Thyroid gland (tissue), 4 donors: Measurements from ENCODE around the gene FASN.

ENCODE experiments used
- POLR2A ChIP-seq, 2 donors: fragments of 450-650 bp; IDR thresholded peaks; one replicate each; pipeline ENCODE4 v1.6.1; 2017; ENCODE audit warnings: antibody characterized with exemption in 2 of 2, mild to moderate bottlenecking in 2 of 2, moderate library complexity in 1 of 2
- TF ChIP-seq, protein P1 (sequence below), 6 experiments: fragments of 200-600 bp in 3 of 6; fragments of 450-650 bp in 3 of 6; sonication (generic) in 3 of 6; IDR thresholded peaks; one replicate each; pipeline ENCODE4 v1.5.1; 2016 to 2019; ENCODE audit warnings: antibody characterized with exemption in 6 of 6, mild to moderate bottlenecking in 2 of 6, inconsistent platforms in 1 of 6, moderate library complexity in 1 of 6

DNA sequence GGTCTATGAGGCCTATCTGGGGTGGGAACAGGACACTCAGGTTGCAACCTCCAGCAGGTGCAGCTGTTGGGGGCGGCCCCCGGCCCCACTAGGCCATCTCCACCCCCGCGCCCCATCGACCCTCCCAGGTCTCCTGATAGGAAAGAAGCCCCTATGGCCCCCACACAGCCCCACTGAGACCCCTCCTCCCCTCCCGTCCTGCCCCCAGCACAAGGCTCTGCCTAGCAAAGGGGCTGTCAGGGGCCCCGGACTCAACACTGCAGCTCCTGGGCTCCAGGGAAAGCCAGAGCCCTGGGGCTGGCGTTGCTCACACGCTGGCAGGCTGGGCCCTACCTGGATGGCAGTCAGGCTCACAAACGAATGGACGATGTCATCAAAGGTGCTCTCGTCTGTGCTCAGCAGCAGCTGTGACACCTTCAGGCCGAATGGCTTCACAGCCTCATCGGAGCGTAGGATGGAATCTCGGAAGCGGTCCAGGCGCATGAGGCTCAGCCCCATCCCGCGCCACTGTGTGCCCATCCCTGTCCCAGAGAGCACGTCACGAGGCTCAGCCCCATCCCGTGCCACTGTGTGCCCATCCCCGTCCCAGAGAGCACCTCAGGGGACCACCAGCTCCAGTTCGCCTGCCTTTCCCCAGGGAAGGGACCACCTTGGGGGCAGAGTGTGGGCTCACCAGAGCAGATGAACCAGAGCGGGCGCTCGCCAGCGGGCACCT lies 7.3 kb downstream of the FASN start:
- TF ChIP-seq, protein P1, sequence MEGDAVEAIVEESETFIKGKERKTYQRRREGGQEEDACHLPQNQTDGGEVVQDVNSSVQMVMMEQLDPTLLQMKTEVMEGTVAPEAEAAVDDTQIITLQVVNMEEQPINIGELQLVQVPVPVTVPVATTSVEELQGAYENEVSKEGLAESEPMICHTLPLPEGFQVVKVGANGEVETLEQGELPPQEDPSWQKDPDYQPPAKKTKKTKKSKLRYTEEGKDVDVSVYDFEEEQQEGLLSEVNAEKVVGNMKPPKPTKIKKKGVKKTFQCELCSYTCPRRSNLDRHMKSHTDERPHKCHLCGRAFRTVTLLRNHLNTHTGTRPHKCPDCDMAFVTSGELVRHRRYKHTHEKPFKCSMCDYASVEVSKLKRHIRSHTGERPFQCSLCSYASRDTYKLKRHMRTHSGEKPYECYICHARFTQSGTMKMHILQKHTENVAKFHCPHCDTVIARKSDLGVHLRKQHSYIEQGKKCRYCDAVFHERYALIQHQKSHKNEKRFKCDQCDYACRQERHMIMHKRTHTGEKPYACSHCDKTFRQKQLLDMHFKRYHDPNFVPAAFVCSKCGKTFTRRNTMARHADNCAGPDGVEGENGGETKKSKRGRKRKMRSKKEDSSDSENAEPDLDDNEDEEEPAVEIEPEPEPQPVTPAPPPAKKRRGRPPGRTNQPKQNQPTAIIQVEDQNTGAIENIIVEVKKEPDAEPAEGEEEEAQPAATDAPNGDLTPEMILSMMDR (IDR thresholded peaks at IDR 0.05): no peak
- TF ChIP-seq POLR2A (IDR thresholded peaks at IDR 0.05): no peak
